ENCODE data around the gene CCDC181.
"Not testable (repeated sequence)": the region's sequence is repeated elsewhere in the genome, so short reads cannot be mapped to it uniquely, and the experiment has no call there.

The CCDC181 gene

GRCh38 chr1:169427081-169427641 is at the start of gene CCDC181:
TSS of gene CCDC181 (minus strand) at chr1:169427474. CDS start at chr1:169424927, 2,547 bp downstream.
- peak; percentile 23 to 41 for DNase-seq (ENCODE audit: low read depth in 2 of 2)

GRCh38 chr1:169475806-169476387 is 48.6 kb upstream of the CCDC181 start:
- no peak for DNase-seq (ENCODE audit: low read depth in 2 of 2)

- no peak for DNase-seq (ENCODE audit: low read depth in 2 of 2)
Observed at GRCh38 chr1:169474302-169474995, 47.2 kb upstream of the CCDC181 start.

- no peak for DNase-seq (ENCODE audit: low read depth in 2 of 2)
Observed at GRCh38 chr1:169473347-169473746, 46.1 kb upstream of the CCDC181 start.

- no peak for DNase-seq (ENCODE audit: low read depth in 2 of 2)
Observed at GRCh38 chr1:169472738-169473137, 45.5 kb upstream of the CCDC181 start.

GRCh38 chr1:169468982-169469381 is 41.7 kb upstream of the CCDC181 start:
- no peak for DNase-seq (ENCODE audit: low read depth in 2 of 2)

GRCh38 chr1:169466259-169467230 is 39.3 kb upstream of the CCDC181 start:
- no peak for DNase-seq (ENCODE audit: low read depth in 2 of 2)

GRCh38 chr1:169465281-169465680 is 38.0 kb upstream of the CCDC181 start:
- DNase-seq (ENCODE audit: low read depth in 2 of 2): no peak

GRCh38 chr1:169462385-169462784 is 35.1 kb upstream of the CCDC181 start:
- no peak for DNase-seq (ENCODE audit: low read depth in 2 of 2)

- no peak for DNase-seq (ENCODE audit: low read depth in 2 of 2)
Observed at GRCh38 chr1:169461390-169462000, 34.2 kb upstream of the CCDC181 start.

GRCh38 chr1:169460191-169460833 is 33.0 kb upstream of the CCDC181 start:
- no peak for DNase-seq (ENCODE audit: low read depth in 2 of 2)

GRCh38 chr1:169457443-169457842 is 30.2 kb upstream of the CCDC181 start:
- DNase-seq (ENCODE audit: low read depth in 2 of 2): no peak

GRCh38 chr1:169456029-169456428 is 28.8 kb upstream of the CCDC181 start:
- DNase-seq (ENCODE audit: low read depth in 2 of 2): no peak

GRCh38 chr1:169452921-169453320 is 25.6 kb upstream of the CCDC181 start:
- DNase-seq (ENCODE audit: low read depth in 2 of 2): no peak

- no peak for DNase-seq (ENCODE audit: low read depth in 2 of 2)
Observed at GRCh38 chr1:169451218-169451824, 24.0 kb upstream of the CCDC181 start.

- DNase-seq (ENCODE audit: low read depth in 2 of 2): no peak
Observed at GRCh38 chr1:169443923-169444322, 16.6 kb upstream of the CCDC181 start.

- no peak for DNase-seq (ENCODE audit: low read depth in 2 of 2)
Observed at GRCh38 chr1:169426174-169426705, 1.0 kb downstream of the CCDC181 start.

- DNase-seq (ENCODE audit: low read depth in 2 of 2): no peak
Observed at GRCh38 chr1:169421309-169421708, 6.0 kb downstream of the CCDC181 start.

- DNase-seq (ENCODE audit: low read depth in 2 of 2): no peak
Observed at GRCh38 chr1:169414952-169415351, 12.3 kb downstream of the CCDC181 start.

- not testable (repeated sequence) for DNase-seq (ENCODE audit: low read depth in 2 of 2)
Observed at GRCh38 chr1:169408340-169408739, 18.9 kb downstream of the CCDC181 start.

Measured in activated CD4-positive, alpha-beta T cell treated with anti-CD3 and anti-CD28 coated beads for 24 hours (primary cell).